NCI-H510A treated with DMSO at 0.1 percent for 48 hours (cell line): ENCODE results near the gene STK39.
"Not testable (repeated sequence)": the region's sequence is repeated elsewhere in the genome, so short reads cannot be mapped to it uniquely, and the experiment has no call there.

Source experiments
- DNase-seq: peaks from one replicate; lab custom pipeline; 2025; lab: John Stamatoyannopoulos, UW

Gene STK39

GRCh38 chr2:168247341-168248261 lies at the start of gene STK39:
Gene STK39, minus strand, starts transcription at chr2:168247595. Its CDS starts 160 bp downstream, at chr2:168247435.
- peak; percentile 59 for DNase-seq

GRCh38 chr2:168295051-168295450 lies 47.7 kb upstream of the STK39 start:
- DNase-seq: no peak

- no peak for DNase-seq
Observed at GRCh38 chr2:168294409-168294808, 47.0 kb upstream of the STK39 start.

GRCh38 chr2:168293766-168294165 lies 46.4 kb upstream of the STK39 start:
- no peak for DNase-seq

- DNase-seq: no peak
Observed at GRCh38 chr2:168290391-168290790, 43.0 kb upstream of the STK39 start.

GRCh38 chr2:168289880-168290279 lies 42.5 kb upstream of the STK39 start:
- DNase-seq: no peak

GRCh38 chr2:168286535-168286934 lies 39.1 kb upstream of the STK39 start:
- DNase-seq: no peak

- DNase-seq: no peak
Observed at GRCh38 chr2:168278424-168278888, 31.1 kb upstream of the STK39 start.

- no peak for DNase-seq
Observed at GRCh38 chr2:168277276-168277675, 29.9 kb upstream of the STK39 start.

GRCh38 chr2:168272225-168272624 lies 24.8 kb upstream of the STK39 start:
- peak; percentile 84 for DNase-seq

GRCh38 chr2:168262926-168263325 lies 15.5 kb upstream of the STK39 start:
- DNase-seq: not testable (repeated sequence)

- peak; percentile 49 for DNase-seq
Observed at GRCh38 chr2:168256448-168256847, 9.1 kb upstream of the STK39 start.

GRCh38 chr2:168255866-168256265 lies 8.5 kb upstream of the STK39 start:
- DNase-seq: no peak

GRCh38 chr2:168255103-168255502 lies 7.7 kb upstream of the STK39 start:
- no peak for DNase-seq

GRCh38 chr2:168254158-168254935 lies 7.0 kb upstream of the STK39 start:
- DNase-seq: no peak

GRCh38 chr2:168253379-168253778 lies 6.0 kb upstream of the STK39 start:
- DNase-seq: no peak

GRCh38 chr2:168252976-168253375 lies 5.6 kb upstream of the STK39 start:
- DNase-seq: no peak

GRCh38 chr2:168246483-168247340 lies 683 bp downstream of the STK39 start:
- peak; percentile 23 for DNase-seq

- DNase-seq: peak; percentile 56
Observed at GRCh38 chr2:168246072-168246482, 1.3 kb downstream of the STK39 start.

- no peak for DNase-seq
Observed at GRCh38 chr2:168245074-168245825, 2.1 kb downstream of the STK39 start.

GRCh38 chr2:168244318-168244717 lies 3.1 kb downstream of the STK39 start:
- DNase-seq: peak; percentile 35
